ENCODE measurements around the gene MOB3B. TPM values are rescaled to one million over a fixed set of nuclear protein-coding genes. Genes with fewer than 3 reads are reported as not detected.

Gene MOB3B
- polyA plus RNA-seq, 1 of the 3 experiments (the other 2 are of a cell fraction), result 0.90 TPM

GRCh38 chr9:27394826-27395201 lies 134.8 kb downstream of the MOB3B start:
- H3K4me3 ChIP-seq (ENCODE audit: low read depth in 2 of 2, low read length in 1 of 2), result no peak overlapping the region
- no peaks in the 10 kb centered on the region for H3K36me3 ChIP-seq (replicated peaks in 1 of 2; ENCODE audit: control insufficient read depth in 1 of 2, insufficient read depth in 2 of 2, low read length in 1 of 2)
- TF ChIP-seq FOXJ3 (CRISPR knock-in tag; IDR thresholded peaks at IDR 0.05), result no peak
- TF ChIP-seq FOXM1 (IDR thresholded peaks at IDR 0.05; ENCODE audit: low read depth), result no peak
- TF ChIP-seq IRF3 (IDR thresholded peaks at IDR 0.05; ENCODE audit: low read depth, low read length), result no peak
- no peak for TF ChIP-seq PBX3 (IDR thresholded peaks at IDR 0.05)
- no peak for TF ChIP-seq GABPA (IDR thresholded peaks at IDR 0.05; ENCODE audit: low read depth)
- no peak for TF ChIP-seq MXI1 (IDR thresholded peaks at IDR 0.05; ENCODE audit: low read depth, low read length)
- TF ChIP-seq MEF2A (IDR thresholded peaks at IDR 0.05; ENCODE audit: borderline replicate concordance, low read depth), result no peak
- TF ChIP-seq ELF1 (IDR thresholded peaks at IDR 0.05), result no peak
- TF ChIP-seq, protein P1, sequence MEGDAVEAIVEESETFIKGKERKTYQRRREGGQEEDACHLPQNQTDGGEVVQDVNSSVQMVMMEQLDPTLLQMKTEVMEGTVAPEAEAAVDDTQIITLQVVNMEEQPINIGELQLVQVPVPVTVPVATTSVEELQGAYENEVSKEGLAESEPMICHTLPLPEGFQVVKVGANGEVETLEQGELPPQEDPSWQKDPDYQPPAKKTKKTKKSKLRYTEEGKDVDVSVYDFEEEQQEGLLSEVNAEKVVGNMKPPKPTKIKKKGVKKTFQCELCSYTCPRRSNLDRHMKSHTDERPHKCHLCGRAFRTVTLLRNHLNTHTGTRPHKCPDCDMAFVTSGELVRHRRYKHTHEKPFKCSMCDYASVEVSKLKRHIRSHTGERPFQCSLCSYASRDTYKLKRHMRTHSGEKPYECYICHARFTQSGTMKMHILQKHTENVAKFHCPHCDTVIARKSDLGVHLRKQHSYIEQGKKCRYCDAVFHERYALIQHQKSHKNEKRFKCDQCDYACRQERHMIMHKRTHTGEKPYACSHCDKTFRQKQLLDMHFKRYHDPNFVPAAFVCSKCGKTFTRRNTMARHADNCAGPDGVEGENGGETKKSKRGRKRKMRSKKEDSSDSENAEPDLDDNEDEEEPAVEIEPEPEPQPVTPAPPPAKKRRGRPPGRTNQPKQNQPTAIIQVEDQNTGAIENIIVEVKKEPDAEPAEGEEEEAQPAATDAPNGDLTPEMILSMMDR (IDR thresholded peaks at IDR 0.05), result no peak
- no peak for TF ChIP-seq TEAD4 (IDR thresholded peaks at IDR 0.05; ENCODE audit: borderline replicate concordance, insufficient read depth)
- TF ChIP-seq TAF1 (IDR thresholded peaks at IDR 0.05; ENCODE audit: borderline replicate concordance, low read depth, low read length), result no peak
- TF ChIP-seq CHD2 (IDR thresholded peaks at IDR 0.05; ENCODE audit: low read length, partially characterized antibody), result no peak
- no peak for TF ChIP-seq SIN3A (IDR thresholded peaks at IDR 0.05; ENCODE audit: borderline replicate concordance, low read depth, low read length)
- no peak for TF ChIP-seq EP300 (IDR thresholded peaks at IDR 0.05; ENCODE audit: borderline replicate concordance in 1 of 2, low read depth in 1 of 2, low read length in 1 of 2)
- no peak for TF ChIP-seq RAD21 (IDR thresholded peaks at IDR 0.05; ENCODE audit: low read length)
- TF ChIP-seq REST (IDR thresholded peaks at IDR 0.05; ENCODE audit: low read depth, low read length), result no peak
- TF ChIP-seq RCOR1 (IDR thresholded peaks at IDR 0.05; ENCODE audit: low read length), result no peak
- no peak for TF ChIP-seq YY1 (IDR thresholded peaks at IDR 0.05; ENCODE audit: low read depth)
- no peak for TF ChIP-seq GATA2 (CRISPR knock-in tag; IDR thresholded peaks at IDR 0.05)
- ChIA-PET CTCF (no interaction called here), POLR2A (no interaction called here)
- H3K9me2 ChIP-seq, result no peaks in the 10 kb centered on the region
- H4K20me1 ChIP-seq (ENCODE audit: insufficient read depth), result no peaks in the 10 kb centered on the region
- DNase-seq, result no peak
- H3K9ac ChIP-seq, result no peak overlapping the region
- H3K27ac ChIP-seq (ENCODE audit: low read depth in 2 of 2, low read length in 1 of 2), result no peak overlapping the region
- WGBS (ENCODE audit: low lambda C conversion rate), result 73% methylated on average over 3 of the region's 3 CpGs
- no peaks in the 10 kb centered on the region for H3K79me2 ChIP-seq (ENCODE audit: insufficient read depth)
- peaks cover 6% of the 10 kb centered on the region for H3F3A ChIP-seq (replicated peaks; ENCODE audit: insufficient read depth)
- H3K27me3 ChIP-seq (ENCODE audit: insufficient read depth), result no peaks in the 10 kb centered on the region
- H3K4me1 ChIP-seq (ENCODE audit: control insufficient read depth in 1 of 2, insufficient read depth in 2 of 2, low read depth in 1 of 2, low read length in 1 of 2), result peaks cover 5% of the 10 kb centered on the region in 2 experiments; a peak in 3 of 4 replicates
- H3K9me3 ChIP-seq, result no peaks in the 10 kb centered on the region
- no peak overlapping the region for H2AFZ ChIP-seq (ENCODE audit: low read depth)
- H3K4me2 ChIP-seq, result no peak overlapping the region
